SU-DHL-6 (cell line): Measurements from ENCODE around the gene KLB.

Experiments
- EZH2phosphoT487 ChIP-seq: fragments of 200-600 bp; sonication (generic), shearing (Covaris generic); conservative IDR thresholded peaks from 2 replicates; pipeline ENCODE4 v1.6.1; 2018; ENCODE audit warnings: mild to moderate bottlenecking, antibody characterized with exemption, low read length, moderate library complexity, mixed read lengths
- TF ChIP-seq, protein P1 (sequence below): fragments of 200-600 bp; sonication (generic); IDR thresholded peaks from one replicate; pipeline ENCODE4 v1.5.1; 2017; ENCODE audit warnings: antibody characterized with exemption, mild to moderate bottlenecking, low read length, moderate library complexity; ENCODE audit not compliant: insufficient read depth, poor library complexity, severe bottlenecking

DNA sequence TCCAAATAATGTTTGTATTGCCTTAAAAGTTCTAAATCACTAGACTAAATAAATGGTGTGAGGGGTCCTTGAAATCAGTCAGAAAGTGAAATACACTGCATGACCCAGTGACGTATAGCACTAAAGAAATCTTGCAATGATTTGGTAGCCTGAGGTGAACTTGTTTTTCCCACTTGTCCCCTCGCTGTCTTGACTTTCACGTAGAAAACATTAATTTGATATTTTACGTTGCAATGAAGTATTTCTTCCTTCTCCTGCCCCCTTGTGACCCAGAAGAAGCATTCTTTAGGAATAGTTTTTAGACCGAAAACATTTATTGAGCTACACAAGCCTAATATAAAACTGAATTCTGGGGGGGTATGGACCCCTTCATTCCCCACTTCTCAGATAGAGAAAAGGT lies 3.7 kb downstream of the KLB start:
- TF ChIP-seq, protein P1, sequence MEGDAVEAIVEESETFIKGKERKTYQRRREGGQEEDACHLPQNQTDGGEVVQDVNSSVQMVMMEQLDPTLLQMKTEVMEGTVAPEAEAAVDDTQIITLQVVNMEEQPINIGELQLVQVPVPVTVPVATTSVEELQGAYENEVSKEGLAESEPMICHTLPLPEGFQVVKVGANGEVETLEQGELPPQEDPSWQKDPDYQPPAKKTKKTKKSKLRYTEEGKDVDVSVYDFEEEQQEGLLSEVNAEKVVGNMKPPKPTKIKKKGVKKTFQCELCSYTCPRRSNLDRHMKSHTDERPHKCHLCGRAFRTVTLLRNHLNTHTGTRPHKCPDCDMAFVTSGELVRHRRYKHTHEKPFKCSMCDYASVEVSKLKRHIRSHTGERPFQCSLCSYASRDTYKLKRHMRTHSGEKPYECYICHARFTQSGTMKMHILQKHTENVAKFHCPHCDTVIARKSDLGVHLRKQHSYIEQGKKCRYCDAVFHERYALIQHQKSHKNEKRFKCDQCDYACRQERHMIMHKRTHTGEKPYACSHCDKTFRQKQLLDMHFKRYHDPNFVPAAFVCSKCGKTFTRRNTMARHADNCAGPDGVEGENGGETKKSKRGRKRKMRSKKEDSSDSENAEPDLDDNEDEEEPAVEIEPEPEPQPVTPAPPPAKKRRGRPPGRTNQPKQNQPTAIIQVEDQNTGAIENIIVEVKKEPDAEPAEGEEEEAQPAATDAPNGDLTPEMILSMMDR = peak; percentile 34
- TF ChIP-seq EZH2phosphoT487 = no peak
